AG04449 (cell line): ENCODE results near the gene PRTG.

ENCODE experiments used
- CTCF ChIA-PET: fragments of 350-600 bp; formaldehyde crosslinking; extraction: SDS; loops from one replicate; lab custom pipeline; 2021; ENCODE audit warnings: antibody characterized with exemption; lab: Yijun Ruan, JAX
- POLR2A ChIA-PET: fragments of 400-600, 350-600 bp; formaldehyde crosslinking; extraction: SDS; loops from one replicate; lab custom pipeline; 2020; ENCODE audit warnings: antibody characterized with exemption, inconsistent platforms; lab: Yijun Ruan, JAX
- DNase-seq: peaks from one replicate; pipeline ENCODE4 v3.0.0-alpha.2; 2010; ENCODE audit warnings: low read depth, low spot score
- H3K4me3 ChIP-seq: 2 replicates; pipeline ENCODE4 v1.5.1; 2011; ENCODE audit warnings: low read depth, mild to moderate bottlenecking, control low read depth, low read length
- CTCF ChIP-seq: IDR thresholded peaks from one replicate; pipeline ENCODE4 v1.5.1; 2011; ENCODE audit warnings: mild to moderate bottlenecking, moderate library complexity, low read length, control low read depth, inconsistent platforms; ENCODE audit not compliant: insufficient read depth; ENCODE audit errors: missing control alignments

The PRTG gene

DNA sequence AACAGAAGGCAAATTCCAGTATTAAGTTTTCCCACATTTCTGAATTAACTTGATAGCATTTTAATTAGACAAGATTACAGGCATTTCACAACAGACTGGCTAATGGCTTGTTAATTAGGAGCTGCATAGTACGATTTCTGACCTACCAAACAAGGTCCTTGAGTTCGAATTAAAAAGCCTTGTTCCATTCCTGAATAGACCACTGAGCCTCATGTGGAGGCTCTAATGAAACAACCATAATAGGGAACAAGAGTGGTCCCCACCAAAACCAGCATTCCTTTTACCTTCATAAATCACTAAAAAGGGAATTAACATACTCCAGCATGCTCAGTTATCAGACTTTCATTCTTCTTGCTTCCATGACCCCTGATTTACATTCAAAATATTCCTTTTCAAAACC is 66.4 kb downstream of the PRTG start:
- no peak overlapping the region for H3K4me3 ChIP-seq
- ChIA-PET POLR2A (no interaction called here), CTCF (no interaction called here)
- DNase-seq = no peak
- no peak for TF ChIP-seq CTCF

DNA sequence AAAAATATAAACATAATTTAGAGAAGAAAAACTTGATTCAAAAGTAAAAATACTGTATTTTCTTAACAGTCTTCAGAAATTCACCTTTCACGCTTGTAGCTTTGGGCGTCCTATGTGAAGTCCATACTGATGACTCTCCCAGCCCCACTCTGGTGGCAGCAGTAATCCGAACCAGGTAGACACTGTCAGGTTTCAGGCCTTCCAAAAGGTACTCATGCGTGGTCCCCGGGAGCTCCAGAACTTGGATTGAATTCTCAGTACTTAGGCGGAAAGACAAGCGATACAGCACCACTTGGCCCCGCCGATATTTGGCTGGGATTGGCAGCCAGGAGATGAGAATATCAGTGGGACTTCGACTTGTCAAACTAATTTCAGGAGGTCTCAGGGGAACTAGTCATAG is 69.7 kb downstream of the PRTG start:
- no peak for DNase-seq
- CTCF ChIA-PET = interaction anchor here (1.0 kb wide), 1 partner anchor 13 kb away, joined by 3 read pairs; no protein-coding TSS in a partner anchor
- TF ChIP-seq CTCF = no peak
- no peak overlapping the region for H3K4me3 ChIP-seq
- POLR2A ChIA-PET = no interaction called here

DNA sequence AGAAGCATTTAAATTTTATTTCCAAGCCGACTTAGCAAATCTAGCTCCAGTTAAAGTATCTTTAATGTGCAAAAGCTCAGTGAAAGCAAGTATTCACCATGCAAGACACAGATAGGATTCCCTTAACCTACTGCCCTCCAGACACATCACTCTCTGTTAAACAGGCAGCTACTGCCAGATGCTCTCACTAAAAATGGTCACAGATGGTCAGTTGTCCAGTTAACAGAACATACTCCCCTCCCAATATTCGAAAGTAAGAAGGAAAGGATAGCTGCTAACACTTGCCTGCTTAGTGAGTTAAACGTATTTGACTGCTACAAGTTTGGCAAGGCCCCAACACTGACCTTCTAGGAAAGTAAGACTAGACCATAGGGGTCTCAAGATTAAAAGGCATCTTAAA is 73.7 kb downstream of the PRTG start:
- H3K4me3 ChIP-seq = no peak overlapping the region
- POLR2A ChIA-PET = no interaction called here
- no peak for TF ChIP-seq CTCF
- DNase-seq = no peak
- CTCF ChIA-PET = interaction anchor here (0.7 to 1.5 kb wide), 3 partner anchors 20 to 131 kb away, joined by 3 to 6 read pairs (median 3); no protein-coding TSS in a partner anchor

DNA sequence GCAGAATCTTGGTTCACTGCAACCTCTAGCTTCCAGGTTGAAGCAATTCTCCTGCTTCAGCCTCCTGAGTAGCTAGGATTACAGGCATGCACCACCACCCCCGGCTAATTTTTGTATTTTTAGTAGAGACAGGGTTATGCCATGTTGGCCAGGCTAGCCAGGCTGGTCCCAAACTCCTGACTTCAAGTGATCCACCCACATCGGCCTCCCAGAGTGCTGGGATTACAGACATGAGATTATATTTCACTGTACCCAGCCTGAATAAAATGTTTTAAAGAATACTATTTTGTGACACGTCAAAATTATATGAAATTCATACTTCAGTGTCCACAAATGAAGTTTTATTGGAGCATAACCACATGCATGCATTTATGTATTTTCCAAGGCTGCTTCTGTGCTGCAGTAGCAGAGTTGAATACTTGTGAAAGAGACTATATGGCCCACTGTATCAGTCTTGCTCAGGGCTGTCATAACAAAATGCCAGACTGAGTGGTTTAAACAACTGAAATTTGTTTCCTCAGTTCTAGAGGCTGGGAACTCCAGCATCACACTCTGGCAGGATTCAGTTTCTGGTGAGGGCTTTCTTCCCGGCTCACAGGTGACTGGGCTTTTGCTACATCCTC is 77.2 kb downstream of the PRTG start:
- CTCF ChIA-PET = interaction anchor here (0.6 kb wide), 1 partner anchor 52 kb away, joined by 3 read pairs; no protein-coding TSS in a partner anchor
- TF ChIP-seq CTCF = no peak
- POLR2A ChIA-PET = no interaction called here

GRCh38 chr15:55661428-55661827 is 81.5 kb downstream of the PRTG start:
- no peak for DNase-seq
- ChIA-PET POLR2A (no interaction called here), CTCF (no interaction called here)
- TF ChIP-seq CTCF = no peak
- H3K4me3 ChIP-seq = no peak overlapping the region

More for the DNA sequence above, 77.2 kb downstream of the PRTG start:
- H3K4me3 ChIP-seq = no peak overlapping the region
- DNase-seq = no peak

- no peak for TF ChIP-seq CTCF
- ChIA-PET POLR2A (no interaction called here), CTCF (interaction anchor here (1.2 to 1.3 kb wide), 3 partner anchors 14 to 258 kb away, joined by 3 to 4 read pairs (median 4); no protein-coding TSS in a partner anchor)
- H3K4me3 ChIP-seq = no peak overlapping the region
- DNase-seq = no peak
Measured at GRCh38 chr15:55660153-55660552, 82.8 kb downstream of the PRTG start.
